HepG2 (cell line): ENCODE data around the gene ARL8B. TPM values are rescaled to one million over a fixed set of nuclear protein-coding genes. Genes with fewer than 3 reads are reported as not detected.

Source experiments
- ATAC-seq: fragments of 200-7000 bp; cut with Tn5 transposase; 3 replicates; pipeline ENCODE4 v1.9.1; 2020; ENCODE audit warnings: mild to moderate bottlenecking, moderate library complexity
- BruUV-seq: library from RNA; stranded (reverse); fragments of 400-500 nt; replicated peaks from 2 replicates; lab custom pipeline; 2021; lab: Mats Ljungman, UMichigan
- CTCF ChIA-PET: fragments of 300-600 bp; formaldehyde crosslinking; extraction: SDS; loops from one replicate; lab custom pipeline; 2021; ENCODE audit warnings: low total read pairs, inconsistent platforms, low intra/inter-chr PET ratio; lab: Yijun Ruan, JAX
- POLR2A ChIA-PET: fragments of 350-600 bp; sonication (Branson Sonifier 250); formaldehyde crosslinking; loops from one replicate; lab custom pipeline; 2020; ENCODE audit warnings: antibody characterized with exemption, inconsistent platforms; lab: Yijun Ruan, JAX
- DNase-seq: peaks from one replicate; pipeline ENCODE4 v3.0.0-alpha.2; 2015; ENCODE audit warnings: low spot score
- FAIRE-seq: peaks from 3 replicates; lab custom pipeline; 2011; peaks lifted over from hg19 to GRCh38; lab: Jason Lieb, UNC
- H2AFZ ChIP-seq: one replicate; pipeline ENCODE4 v1.6.1; 2011; ENCODE audit warnings: low read length, inconsistent platforms
- H3K27ac ChIP-seq: fragments of 300-600 bp; 3 replicates; pipeline ENCODE4 v1.8.0; 2011; ENCODE audit warnings: mixed run types, mild to moderate bottlenecking, mixed read lengths, low read length, inconsistent platforms; ENCODE audit not compliant: insufficient read depth; ENCODE audit errors: extremely low read length
- H3K27me3 ChIP-seq, 2 experiments: fragments of 200-600 bp in 1 of 2; 2 replicates in 1 of 2; 3 replicates in 1 of 2; pipeline versions ENCODE4 v1.6.0 to v1.8.0; 2011; ENCODE audit warnings: low read length in 2 of 2, mild to moderate bottlenecking in 2 of 2, moderate library complexity in 2 of 2, inconsistent platforms in 1 of 2; ENCODE audit not compliant: insufficient read depth in 2 of 2, control insufficient read depth in 1 of 2
- H3K36me3 ChIP-seq, 2 experiments: fragments of 200-600 bp in 1 of 2; replicated peaks in 1 of 2; 2 replicates in 1 of 2; 3 replicates in 1 of 2; pipeline versions ENCODE4 v1.5.1 to v1.8.0; 2011; ENCODE audit warnings: low read length in 2 of 2, inconsistent platforms in 1 of 2; ENCODE audit not compliant: insufficient read depth in 2 of 2, control insufficient read depth in 1 of 2
- H3K4me1 ChIP-seq: 2 replicates; pipeline ENCODE4 v1.5.1; 2012; ENCODE audit warnings: low read length, inconsistent platforms; ENCODE audit not compliant: insufficient read depth
- H3K4me2 ChIP-seq: 2 replicates; pipeline ENCODE4 v1.6.0; 2011; ENCODE audit warnings: low read depth, low read length, inconsistent platforms
- H3K4me3 ChIP-seq, 3 experiments: fragments of 200-600 bp in 1 of 3; sonication (generic), shearing (Covaris generic) in 1 of 3; replicated peaks in 1 of 3; 2 replicates each; pipeline ENCODE4 v1.5.1; 2011 to 2016; ENCODE audit warnings: low read length in 3 of 3, inconsistent platforms in 2 of 3, low read depth in 2 of 3, mild to moderate bottlenecking in 2 of 3, control low read depth in 1 of 3, mixed read lengths in 1 of 3; ENCODE audit not compliant: insufficient read depth in 1 of 3
- H3K79me2 ChIP-seq: one replicate; pipeline ENCODE4 v1.6.1; 2011; ENCODE audit warnings: low read length, inconsistent platforms; ENCODE audit not compliant: insufficient read depth
- H3K9ac ChIP-seq: 2 replicates; pipeline ENCODE4 v1.6.0; 2011; ENCODE audit warnings: mild to moderate bottlenecking, low read depth, low read length, inconsistent platforms; ENCODE audit not compliant: insufficient read depth
- H3K9me3 ChIP-seq: 2 replicates; pipeline ENCODE4 v1.5.1; 2012; ENCODE audit warnings: mild to moderate bottlenecking, low read length
- H4K20me1 ChIP-seq: 2 replicates; pipeline ENCODE4 v1.6.0; 2011; ENCODE audit warnings: inconsistent platforms, mild to moderate bottlenecking, low read length, moderate library complexity; ENCODE audit not compliant: insufficient read depth
- DRAP1 ChIP-seq: IDR thresholded peaks from 2 replicates; pipeline ENCODE4 v1.6.1; 2016; ENCODE audit warnings: missing genetic modification reagents, missing compliant biosample characterization
- MXD1 ChIP-seq: sonication (generic); formaldehyde crosslinking; IDR thresholded peaks from 2 replicates; pipeline ENCODE4 v1.4.0; 2020; ENCODE audit warnings: mild to moderate bottlenecking, missing genetic modification reagents
- SMYD3 ChIP-seq: sonication (generic); formaldehyde crosslinking; IDR thresholded peaks from 2 replicates; pipeline ENCODE4 v1.8.1; 2023; ENCODE audit warnings: mild to moderate bottlenecking, missing genetic modification reagents
- ZNF180 ChIP-seq: sonication (generic); formaldehyde crosslinking; IDR thresholded peaks from 2 replicates; pipeline ENCODE4 v1.4.0; 2020; ENCODE audit warnings: low read depth, missing genetic modification reagents, borderline replicate concordance
- WGBS: methylation state at CpG from one replicate; pipeline ENCODE4 v1.1.6; 2017; ENCODE audit warnings: low lambda C conversion rate; 5-methylcytosine and 5-hydroxymethylcytosine counted together
- in situ Hi-C: cut with HindIII; loops from 2 replicates; pipeline ENCODE4 v1.10.0; 2017; ENCODE audit warnings: low pct_unique_long_range_greater_than_20kb; ENCODE audit not compliant: extremely low pct_ligation_motif_present
- intact Hi-C: fragments of 100-400 bp; cut with micrococcal nuclease; formaldehyde crosslinking; loops from one replicate; pipeline ENCODE4 v1.10.0; 2022; ENCODE audit not compliant: unreplicated experiment
- polyA plus RNA-seq, 8 experiments: library from polyadenylated mRNA; depleted of rRNA in 3 of 8; stranded (reverse) in 7 of 8; unstranded in 1 of 8; fragments of >200 nt; fragmentation: Illumina TruSeq in 4 of 8; extraction: Trizol in 4 of 8; gene quantifications; 2 replicates each; pipeline versions ENCODE4 v1.2.1 to v1.2.3, GENCODE V29; 2011 to 2016; ENCODE audit warnings: low read depth in 4 of 8, missing spikeins in 1 of 8, mixed read lengths in 1 of 8; ENCODE audit not compliant: insufficient read depth in 1 of 8
- total RNA-seq, 5 experiments: library from RNA; depleted of rRNA; stranded (reverse); fragments of >200 nt; fragmentation: Illumina TruSeq; extraction: Trizol; gene quantifications; 2 replicates each; pipeline ENCODE4 v1.2.3, GENCODE V29; 2016; ENCODE audit warnings: low read depth in 1 of 5

ARL8B gene
- total and polyA plus RNA-seq, 2 of the 13 experiments (the other 11 are each of a cell fraction or from before 2014, with no cell fraction given), result 23.5 to 30.4 TPM

- no peak overlapping the region for H3K27ac ChIP-seq
- CTCF ChIA-PET, result no interaction called here
- intact Hi-C loops, result no loop called here
Observed at GRCh38 chr3:5087209-5087608, 34.9 kb upstream of the ARL8B start.

GRCh38 chr3:5090197-5090596 lies 31.9 kb upstream of the ARL8B start:
- CTCF ChIA-PET, result no interaction called here
- BruUV-seq, result no TSS peak
- Histone ChIP-seq H3K79me2 (no peaks in the 10 kb centered on the region), H3K9ac (no peak overlapping the region), H3K36me3 (no peaks in the 10 kb centered on the region), H3K4me2 (peak overlapping the region; percentile 45; the same call in 1 of the 2 replicates), H4K20me1 (no peaks in the 10 kb centered on the region), H3K4me1 (peaks cover 16% of the 10 kb centered on the region; the same call in 1 of the 2 replicates), H3K27ac (no peak overlapping the region), H3K27me3 (peaks cover 0 to 6% of the 10 kb centered on the region in 2 experiments; a peak in 1 of 5 replicates), H2AFZ (no peak overlapping the region), H3K9me3 (no peaks in the 10 kb centered on the region), H3K4me3 (peak overlapping the region in 1 of 3 experiments; percentile 23; a peak in 1 of 6 replicates)
- POLR2A ChIA-PET, result no interaction called here
- in situ Hi-C loops (no loop called here), intact Hi-C loops (no loop called here)
- 2% methylated on average over 4 of the region's 5 CpGs for WGBS
- DNase-seq (no peak), ATAC-seq (peak; percentile 60), FAIRE-seq (no peak)
- TF ChIP-seq DRAP1 (CRISPR knock-in tag) (no peak), SMYD3 (CRISPR knock-in tag) (no peak), MXD1 (CRISPR knock-in tag) (no peak)

More at GRCh38 chr3:5087209-5087608, 34.9 kb upstream of the ARL8B start:
- TF ChIP-seq ZNF180 (CRISPR knock-in tag), result no peak
- H4K20me1 ChIP-seq, result no peaks in the 10 kb centered on the region
- POLR2A ChIA-PET, result no interaction called here
- H3K9ac ChIP-seq, result no peak overlapping the region
- DNase-seq, result no peak
- H3K4me2 ChIP-seq, result no peak overlapping the region
- no peak overlapping the region for H2AFZ ChIP-seq
- no peak overlapping the region for H3K4me3 ChIP-seq
- no peak for FAIRE-seq
- 0% methylated on average over 3 of the region's 4 CpGs for WGBS
- peaks cover 14% of the 10 kb centered on the region; the same call in 1 of the 2 replicates for H3K4me1 ChIP-seq
- peaks cover 0 to 6% of the 10 kb centered on the region in 2 experiments; a peak in 1 of 5 replicates for H3K27me3 ChIP-seq
- ATAC-seq, result no peak
- in situ Hi-C loops, result no loop called here
- H3K36me3 ChIP-seq, result no peaks in the 10 kb centered on the region
- no peaks in the 10 kb centered on the region for H3K9me3 ChIP-seq
- H3K79me2 ChIP-seq, result no peaks in the 10 kb centered on the region
- no TSS peak for BruUV-seq
